ENCODE measurements around the gene TRA2A.

Gene TRA2A

DNA sequence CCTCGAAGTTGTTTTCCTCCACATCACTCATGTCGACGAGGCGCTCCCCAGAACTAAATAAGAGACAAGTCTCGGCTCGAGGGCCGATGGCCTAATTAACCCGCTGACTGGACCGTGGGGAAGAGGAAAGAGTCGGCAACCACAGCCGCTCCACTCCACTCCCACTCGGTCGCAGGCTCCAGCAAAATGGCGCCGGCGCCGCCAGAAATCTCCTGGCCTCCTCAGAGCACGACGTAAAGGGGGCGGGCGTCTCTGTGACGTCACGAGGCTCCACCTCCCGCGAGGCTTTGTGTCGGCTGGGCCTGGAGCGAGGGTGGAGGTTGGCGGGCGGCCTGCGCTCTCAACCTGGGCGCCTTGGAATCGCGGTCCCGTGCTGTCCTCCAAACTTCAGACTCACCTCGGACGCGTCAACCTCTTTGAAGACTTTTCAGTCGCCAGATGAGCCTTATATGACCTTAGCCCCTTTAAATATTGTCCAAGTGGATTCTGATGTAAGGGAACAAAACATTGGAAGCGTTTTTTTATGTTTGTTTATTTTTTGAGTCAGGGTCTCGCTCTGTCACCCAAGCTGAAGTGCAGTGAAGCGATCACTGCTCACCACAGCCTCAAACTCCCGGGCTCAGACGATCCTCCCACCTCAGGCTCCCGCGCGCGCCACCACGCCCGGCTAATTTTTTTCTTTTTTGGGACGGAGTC is at the start of gene TRA2A:
TRA2A (minus strand) TSS at position 188 of the 696 bp plus-strand sequence; CDS start at position 31, 157 bp downstream.
- Histone ChIP-seq H3K9ac (ENCODE audit: low read depth, low read length) (peak within 1 kb of the TSS; percentile 100), H3K4me1 (ENCODE audit: insufficient read depth, low read length) (peaks cover 19% of the 10 kb centered on the region; the same call in 1 of the 2 replicates), H3K4me3 (ENCODE audit: low read length) (peak within 1 kb of the TSS; percentile 99), H3K27ac (ENCODE audit: low read length) (peak within 1 kb of the TSS; percentile 99), H3K36me3 (ENCODE audit: insufficient read depth, low read depth, low read length) (peaks cover 4% of the 10 kb centered on the region; the same call in 1 of the 2 replicates), H3K27me3 (ENCODE audit: insufficient read depth, low read length) (no peaks in the 10 kb centered on the region), H3K9me3 (ENCODE audit: insufficient read depth, low read depth, low read length) (no peaks in the 10 kb centered on the region)

DNA sequence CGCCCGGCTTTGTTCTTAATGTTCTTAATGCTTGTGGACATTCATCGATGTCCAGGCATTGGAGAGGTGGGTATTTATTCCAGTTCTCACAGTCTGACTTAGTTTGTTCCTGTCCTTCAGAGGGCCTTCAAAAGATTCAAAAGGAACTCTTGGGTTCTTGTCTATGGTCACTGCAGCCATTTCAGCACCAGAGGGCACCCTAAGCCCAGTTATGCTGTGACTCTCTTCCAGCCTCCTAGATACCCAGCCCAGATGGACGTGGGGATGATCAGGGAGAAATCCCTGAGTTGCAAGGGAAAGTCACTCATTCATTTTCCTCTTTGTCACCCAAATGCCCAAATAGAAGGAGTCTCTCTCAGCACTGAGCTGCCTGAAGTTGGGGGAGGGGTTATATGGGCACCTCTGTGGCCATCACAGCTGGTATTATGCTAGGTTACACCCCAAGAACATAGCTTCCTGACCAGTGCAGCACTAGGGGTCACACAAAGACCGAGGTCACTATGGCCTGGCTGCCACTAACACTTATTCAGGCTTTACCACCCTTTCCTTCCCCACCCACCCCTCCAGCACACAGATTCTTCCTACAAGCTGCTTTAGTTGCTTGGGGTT is 38.9 kb upstream of the TRA2A start:
- H3K27ac ChIP-seq (ENCODE audit: low read length), result no peak overlapping the region
- H3K4me1 ChIP-seq (ENCODE audit: insufficient read depth, low read length), result no peaks in the 10 kb centered on the region; the same call in 1 of the 2 replicates
- H3K4me3 ChIP-seq (ENCODE audit: low read length), result no peak overlapping the region
- H3K36me3 ChIP-seq (ENCODE audit: insufficient read depth, low read depth, low read length), result no peaks in the 10 kb centered on the region
- no peaks in the 10 kb centered on the region for H3K27me3 ChIP-seq (ENCODE audit: insufficient read depth, low read length)
- no peaks in the 10 kb centered on the region for H3K9me3 ChIP-seq (ENCODE audit: insufficient read depth, low read depth, low read length)
- H3K9ac ChIP-seq (ENCODE audit: low read depth, low read length), result no peak overlapping the region

DNA sequence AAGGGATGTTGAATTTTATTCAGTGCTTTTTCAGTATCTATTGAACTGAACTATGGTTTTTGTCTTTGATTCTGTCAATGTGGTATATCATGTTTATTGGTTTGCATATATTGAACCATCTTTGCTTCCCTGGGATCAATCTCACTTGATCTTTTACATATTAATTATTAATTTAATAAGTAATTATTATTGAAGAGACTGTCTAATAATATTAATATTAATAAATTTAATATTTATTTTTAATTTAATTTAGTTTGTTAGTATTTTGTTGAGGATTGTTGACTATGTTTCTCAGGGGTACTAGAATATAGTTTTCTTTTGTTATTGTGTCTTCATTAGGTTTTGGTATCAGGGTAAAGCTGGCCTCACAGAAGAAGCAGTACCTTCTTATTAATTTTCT is 26.5 kb upstream of the TRA2A start:
- no peak overlapping the region for H3K9ac ChIP-seq (ENCODE audit: low read depth, low read length)
- no peak overlapping the region for H3K27ac ChIP-seq (ENCODE audit: low read length)
- no peaks in the 10 kb centered on the region for H3K27me3 ChIP-seq (ENCODE audit: insufficient read depth, low read length)
- no peaks in the 10 kb centered on the region for H3K36me3 ChIP-seq (ENCODE audit: insufficient read depth, low read depth, low read length)
- H3K4me1 ChIP-seq (ENCODE audit: insufficient read depth, low read length), result no peaks in the 10 kb centered on the region
- no peak overlapping the region for H3K4me3 ChIP-seq (ENCODE audit: low read length)
- no peaks in the 10 kb centered on the region; the same call in 1 of the 2 replicates for H3K9me3 ChIP-seq (ENCODE audit: insufficient read depth, low read depth, low read length)

DNA sequence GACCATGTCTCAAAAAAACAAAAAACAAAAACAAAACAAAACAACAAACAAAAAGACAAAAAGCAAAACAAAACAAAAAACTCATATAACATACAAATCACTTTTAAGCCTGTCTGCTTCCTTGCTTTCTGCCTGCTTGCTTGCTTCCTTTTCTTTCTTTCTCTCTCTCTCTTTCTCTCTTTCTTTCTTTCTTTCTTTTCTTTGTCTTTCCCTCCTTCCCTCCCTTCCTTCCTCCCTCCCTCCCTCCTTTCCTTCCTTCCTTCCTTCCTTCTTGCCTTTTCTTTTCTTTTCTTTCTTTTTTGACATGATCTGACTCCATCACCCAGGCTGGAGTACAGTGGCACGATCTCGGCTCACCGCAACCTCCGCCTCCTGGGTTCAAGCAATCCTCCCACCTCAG is 15.9 kb upstream of the TRA2A start:
- Histone ChIP-seq H3K9me3 (ENCODE audit: insufficient read depth, low read depth, low read length) (peaks cover 3% of the 10 kb centered on the region), H3K27ac (ENCODE audit: low read length) (no peak overlapping the region), H3K4me3 (ENCODE audit: low read length) (no peak overlapping the region), H3K4me1 (ENCODE audit: insufficient read depth, low read length) (no peaks in the 10 kb centered on the region), H3K27me3 (ENCODE audit: insufficient read depth, low read length) (no peaks in the 10 kb centered on the region), H3K36me3 (ENCODE audit: insufficient read depth, low read depth, low read length) (no peaks in the 10 kb centered on the region), H3K9ac (ENCODE audit: low read depth, low read length) (no peak overlapping the region)

DNA sequence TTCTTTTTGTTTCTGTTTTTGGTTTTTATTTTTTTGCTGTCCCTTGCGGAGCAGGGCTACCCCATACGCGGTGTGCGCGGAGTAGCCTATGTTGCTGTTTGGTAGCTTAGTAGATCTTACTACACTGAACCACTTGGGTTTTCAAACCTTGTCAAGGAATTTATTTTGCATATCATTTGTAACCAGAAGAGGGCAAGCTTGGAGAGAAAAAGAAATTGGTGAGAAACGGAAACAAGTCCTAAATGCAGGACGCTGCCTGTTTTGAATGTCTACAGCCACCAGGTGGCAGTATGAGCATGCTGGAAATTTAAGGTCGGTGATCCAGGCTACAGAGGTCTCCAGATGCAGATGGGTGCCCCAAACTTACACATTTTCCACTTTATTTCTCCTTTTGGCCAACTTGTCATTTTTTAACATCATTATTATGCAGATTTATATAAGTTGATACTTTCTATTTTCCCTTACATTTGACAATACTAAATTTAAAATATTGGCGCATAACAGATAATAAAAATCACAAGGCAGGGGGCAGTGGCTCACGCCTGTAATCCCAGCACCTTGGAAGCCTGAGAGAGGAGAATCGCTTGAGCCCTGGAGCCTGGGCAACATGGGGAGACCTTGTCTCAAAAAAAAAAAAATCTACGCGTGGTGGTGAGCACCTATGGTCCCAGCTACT is 15.3 kb upstream of the TRA2A start:
- Histone ChIP-seq H3K4me1 (ENCODE audit: insufficient read depth, low read length) (no peaks in the 10 kb centered on the region), H3K27ac (ENCODE audit: low read length) (no peak overlapping the region), H3K9me3 (ENCODE audit: insufficient read depth, low read depth, low read length) (peaks cover 5% of the 10 kb centered on the region), H3K36me3 (ENCODE audit: insufficient read depth, low read depth, low read length) (no peaks in the 10 kb centered on the region), H3K9ac (ENCODE audit: low read depth, low read length) (no peak overlapping the region), H3K4me3 (ENCODE audit: low read length) (no peak overlapping the region), H3K27me3 (ENCODE audit: insufficient read depth, low read length) (no peaks in the 10 kb centered on the region)

DNA sequence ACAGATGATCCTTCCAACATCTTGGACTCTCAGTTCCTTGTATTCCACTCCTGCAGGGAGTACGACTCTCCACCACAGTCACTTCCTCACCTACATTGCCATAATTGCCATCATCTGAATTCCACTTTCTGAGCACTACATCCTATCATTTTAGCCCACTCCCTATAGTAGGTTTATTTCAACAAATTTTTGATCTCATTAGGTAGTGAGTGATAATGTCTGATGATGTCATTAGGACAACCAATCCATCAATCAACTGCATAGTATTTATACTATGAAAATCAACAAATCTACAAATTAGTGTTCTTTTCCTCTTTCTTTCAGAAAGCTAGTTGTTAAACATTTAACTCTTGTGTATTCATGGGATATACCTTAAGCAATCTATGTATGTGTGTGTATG is 13.7 kb upstream of the TRA2A start:
- H3K9me3 ChIP-seq (ENCODE audit: insufficient read depth, low read depth, low read length), result peaks cover 5% of the 10 kb centered on the region
- H3K9ac ChIP-seq (ENCODE audit: low read depth, low read length), result no peak overlapping the region
- no peaks in the 10 kb centered on the region for H3K36me3 ChIP-seq (ENCODE audit: insufficient read depth, low read depth, low read length)
- H3K4me1 ChIP-seq (ENCODE audit: insufficient read depth, low read length), result no peaks in the 10 kb centered on the region
- no peak overlapping the region for H3K27ac ChIP-seq (ENCODE audit: low read length)
- H3K27me3 ChIP-seq (ENCODE audit: insufficient read depth, low read length), result no peaks in the 10 kb centered on the region
- H3K4me3 ChIP-seq (ENCODE audit: low read length), result no peak overlapping the region

DNA sequence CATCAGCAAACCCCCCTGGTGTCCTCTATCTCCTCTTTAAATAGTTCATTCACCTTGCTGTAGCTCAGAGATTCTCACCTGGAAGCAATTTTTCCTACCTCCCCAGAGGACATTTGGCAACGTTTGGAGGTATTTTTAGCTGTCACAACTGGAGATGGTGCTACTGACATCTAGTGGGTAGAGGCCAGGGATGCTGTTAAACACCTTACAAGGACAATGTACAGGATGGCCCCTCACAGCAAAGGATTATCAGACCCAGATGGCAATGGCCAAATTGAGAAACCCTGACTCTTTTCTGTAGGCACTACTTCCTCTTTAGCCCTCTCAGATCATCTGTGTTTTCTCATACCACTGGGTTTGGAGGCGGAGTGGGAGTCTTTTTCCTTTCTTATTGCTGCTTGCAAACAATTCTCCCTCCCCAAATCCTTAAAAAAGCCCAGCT is 13.2 kb upstream of the TRA2A start:
- Histone ChIP-seq H3K4me3 (ENCODE audit: low read length) (no peak overlapping the region), H3K9ac (ENCODE audit: low read depth, low read length) (no peak overlapping the region), H3K36me3 (ENCODE audit: insufficient read depth, low read depth, low read length) (no peaks in the 10 kb centered on the region), H3K9me3 (ENCODE audit: insufficient read depth, low read depth, low read length) (peaks cover 5% of the 10 kb centered on the region), H3K4me1 (ENCODE audit: insufficient read depth, low read length) (no peaks in the 10 kb centered on the region), H3K27me3 (ENCODE audit: insufficient read depth, low read length) (no peaks in the 10 kb centered on the region), H3K27ac (ENCODE audit: low read length) (no peak overlapping the region)

DNA sequence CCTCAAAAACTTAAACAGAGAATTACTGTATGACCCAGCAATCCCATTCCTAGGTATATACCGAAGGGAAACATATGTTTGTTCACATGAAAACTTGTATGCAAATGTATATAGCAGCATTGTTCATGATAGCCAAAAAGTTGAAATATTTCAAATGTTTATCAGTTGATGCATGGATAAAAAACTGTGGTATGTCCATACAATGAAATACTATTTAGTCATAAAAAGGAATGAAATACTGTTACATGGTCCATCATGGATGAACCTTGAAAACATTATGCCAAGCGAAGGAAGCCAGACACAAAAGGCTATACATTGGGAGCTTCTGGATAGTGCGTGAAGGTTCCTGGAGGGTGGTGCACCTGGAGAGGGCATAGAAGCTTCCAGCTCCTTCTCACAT is 11.0 kb upstream of the TRA2A start:
- Histone ChIP-seq H3K9me3 (ENCODE audit: insufficient read depth, low read depth, low read length) (peaks cover 5% of the 10 kb centered on the region), H3K36me3 (ENCODE audit: insufficient read depth, low read depth, low read length) (no peaks in the 10 kb centered on the region), H3K4me3 (ENCODE audit: low read length) (no peak overlapping the region), H3K4me1 (ENCODE audit: insufficient read depth, low read length) (no peaks in the 10 kb centered on the region), H3K27ac (ENCODE audit: low read length) (no peak overlapping the region), H3K9ac (ENCODE audit: low read depth, low read length) (no peak overlapping the region), H3K27me3 (ENCODE audit: insufficient read depth, low read length) (no peaks in the 10 kb centered on the region)

DNA sequence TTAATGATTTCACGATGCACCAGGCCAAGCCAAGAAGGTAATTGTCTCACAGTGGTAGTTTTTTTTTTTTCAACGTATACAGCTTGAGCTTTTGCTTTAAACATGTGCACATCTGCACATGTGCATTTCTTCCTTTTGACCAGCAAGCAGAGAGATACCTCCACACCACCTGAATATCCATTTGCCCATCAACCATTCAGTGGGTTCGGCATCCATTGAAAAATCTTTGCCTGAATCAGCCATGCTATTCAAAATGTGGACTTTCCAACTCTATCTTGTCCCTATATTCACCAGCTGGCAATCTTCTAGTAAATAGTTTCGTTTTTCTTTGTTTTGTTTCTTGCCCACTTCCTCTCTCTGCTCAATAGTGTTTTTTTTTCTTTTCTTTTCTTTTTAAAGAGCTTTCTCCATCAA is 7.7 kb upstream of the TRA2A start:
- no peaks in the 10 kb centered on the region for H3K27me3 ChIP-seq (ENCODE audit: insufficient read depth, low read length)
- peaks cover 5% of the 10 kb centered on the region for H3K9me3 ChIP-seq (ENCODE audit: insufficient read depth, low read depth, low read length)
- H3K9ac ChIP-seq (ENCODE audit: low read depth, low read length), result no peak overlapping the region
- H3K4me1 ChIP-seq (ENCODE audit: insufficient read depth, low read length), result no peaks in the 10 kb centered on the region
- H3K27ac ChIP-seq (ENCODE audit: low read length), result no peak overlapping the region
- no peaks in the 10 kb centered on the region for H3K36me3 ChIP-seq (ENCODE audit: insufficient read depth, low read depth, low read length)
- no peak overlapping the region for H3K4me3 ChIP-seq (ENCODE audit: low read length)

DNA sequence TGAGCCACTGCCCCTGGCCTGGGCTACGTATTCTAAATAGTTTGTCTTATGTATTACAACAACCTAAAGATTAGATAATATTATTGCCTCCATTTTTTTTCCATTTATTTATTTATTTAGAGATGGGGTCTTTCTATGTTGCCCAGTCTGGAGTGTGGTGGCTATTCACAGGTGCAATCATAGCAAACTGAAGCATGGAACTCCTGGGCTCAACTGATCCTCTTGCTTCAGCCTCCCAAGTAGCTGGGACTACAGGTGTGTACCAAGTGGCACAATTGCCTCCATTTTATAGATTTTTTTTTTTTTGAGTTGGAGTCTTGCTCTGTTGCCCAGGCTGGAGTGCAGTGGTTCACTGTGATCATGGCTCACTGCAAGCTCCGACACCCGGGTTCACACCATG is 6.5 kb upstream of the TRA2A start:
- no peak overlapping the region for H3K27ac ChIP-seq (ENCODE audit: low read length)
- H3K4me1 ChIP-seq (ENCODE audit: insufficient read depth, low read length), result no peaks in the 10 kb centered on the region; the same call in 1 of the 2 replicates
- no peaks in the 10 kb centered on the region for H3K36me3 ChIP-seq (ENCODE audit: insufficient read depth, low read depth, low read length)
- H3K9ac ChIP-seq (ENCODE audit: low read depth, low read length), result no peak overlapping the region
- H3K9me3 ChIP-seq (ENCODE audit: insufficient read depth, low read depth, low read length), result peaks cover 5% of the 10 kb centered on the region
- H3K27me3 ChIP-seq (ENCODE audit: insufficient read depth, low read length), result no peaks in the 10 kb centered on the region
- H3K4me3 ChIP-seq (ENCODE audit: low read length), result no peak overlapping the region

DNA sequence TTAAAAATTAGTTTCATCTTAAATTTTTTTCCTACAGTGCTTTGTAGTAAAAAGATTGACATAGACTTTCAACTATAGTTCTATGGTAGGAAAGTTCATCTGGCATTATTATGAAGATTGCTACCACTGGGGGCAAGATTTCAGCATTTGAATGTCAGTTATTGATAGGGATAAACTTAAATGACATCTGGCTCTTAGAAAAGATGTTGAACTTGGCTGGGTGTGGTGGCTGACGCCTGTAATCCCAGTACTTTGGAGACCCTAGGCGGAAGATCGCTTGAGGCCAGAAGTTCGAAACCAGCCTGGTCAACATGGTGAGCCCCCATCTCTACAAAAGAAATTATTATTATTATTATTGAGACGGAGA is 1.4 kb upstream of the TRA2A start:
- H3K36me3 ChIP-seq (ENCODE audit: insufficient read depth, low read depth, low read length), result 0 out of 2 replicates have a peak, but pooled peaks cover 3% of the 10 kb centered on the region
- no peak overlapping the region for H3K27ac ChIP-seq (ENCODE audit: low read length)
- no peak overlapping the region for H3K9ac ChIP-seq (ENCODE audit: low read depth, low read length)
- H3K27me3 ChIP-seq (ENCODE audit: insufficient read depth, low read length), result no peaks in the 10 kb centered on the region
- no peaks in the 10 kb centered on the region for H3K9me3 ChIP-seq (ENCODE audit: insufficient read depth, low read depth, low read length)
- H3K4me1 ChIP-seq (ENCODE audit: insufficient read depth, low read length), result peaks cover 10% of the 10 kb centered on the region; the same call in 1 of the 2 replicates
- no peak overlapping the region for H3K4me3 ChIP-seq (ENCODE audit: low read length)

Measured in iPS-20b (cell line).